ENCODE measurements around the gene CD300LD. TPM values are rescaled to one million over a fixed set of nuclear protein-coding genes. Genes with fewer than 3 reads are reported as not detected.
"Not testable (repeated sequence)": the region's sequence is repeated elsewhere in the genome, so short reads cannot be mapped to it uniquely, and the experiment has no call there.

CD300LD gene
- total and polyA plus RNA-seq, 12 donors, result not detected

- ATAC-seq (no peak), DNase-seq (no peak)
- Histone ChIP-seq H3K36me3 (no peaks in the 10 kb centered on the region), H3K27ac (no peak overlapping the region), H3K27me3 (peaks cover 0 to 26% (median 10%) of the 10 kb centered on the region in 7 donors), H3K4me3 (no peak overlapping the region), H3K9me3 (peaks cover 0 to 11% (median 0%) of the 10 kb centered on the region in 11 donors), H3K4me1 (no peaks in the 10 kb centered on the region)
- TF ChIP-seq, protein P1, sequence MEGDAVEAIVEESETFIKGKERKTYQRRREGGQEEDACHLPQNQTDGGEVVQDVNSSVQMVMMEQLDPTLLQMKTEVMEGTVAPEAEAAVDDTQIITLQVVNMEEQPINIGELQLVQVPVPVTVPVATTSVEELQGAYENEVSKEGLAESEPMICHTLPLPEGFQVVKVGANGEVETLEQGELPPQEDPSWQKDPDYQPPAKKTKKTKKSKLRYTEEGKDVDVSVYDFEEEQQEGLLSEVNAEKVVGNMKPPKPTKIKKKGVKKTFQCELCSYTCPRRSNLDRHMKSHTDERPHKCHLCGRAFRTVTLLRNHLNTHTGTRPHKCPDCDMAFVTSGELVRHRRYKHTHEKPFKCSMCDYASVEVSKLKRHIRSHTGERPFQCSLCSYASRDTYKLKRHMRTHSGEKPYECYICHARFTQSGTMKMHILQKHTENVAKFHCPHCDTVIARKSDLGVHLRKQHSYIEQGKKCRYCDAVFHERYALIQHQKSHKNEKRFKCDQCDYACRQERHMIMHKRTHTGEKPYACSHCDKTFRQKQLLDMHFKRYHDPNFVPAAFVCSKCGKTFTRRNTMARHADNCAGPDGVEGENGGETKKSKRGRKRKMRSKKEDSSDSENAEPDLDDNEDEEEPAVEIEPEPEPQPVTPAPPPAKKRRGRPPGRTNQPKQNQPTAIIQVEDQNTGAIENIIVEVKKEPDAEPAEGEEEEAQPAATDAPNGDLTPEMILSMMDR (IDR thresholded peaks at IDR 0.05), result no peak
- intact Hi-C loops (cut with DNase I), result no loop called here
- WGBS, 2 donors, result 59 to 63% methylated on average over 7 of the region's 7 CpGs
Observed at GRCh38 chr17:74579900-74580299, 12.2 kb downstream of the CD300LD start.

GRCh38 chr17:74578979-74579378, 13.1 kb downstream of the CD300LD start:
- Histone ChIP-seq H3K4me3 (no peak overlapping the region), H3K9me3 (peaks cover 0 to 2% (median 0%) of the 10 kb centered on the region in 11 donors), H3K27me3 (peaks cover 0 to 26% (median 17%) of the 10 kb centered on the region in 7 donors), H3K4me1 (no peaks in the 10 kb centered on the region), H3K27ac (no peak overlapping the region), H3K36me3 (no peaks in the 10 kb centered on the region)
- ATAC-seq (no peak), DNase-seq (no peak)
- intact Hi-C loops (cut with DNase I), result no loop called here
- TF ChIP-seq, protein P1 (IDR thresholded peaks at IDR 0.05), result no peak
- 74 to 79% methylated on average over 9 of the region's 9 CpGs for WGBS, 2 donors

GRCh38 chr17:74574489-74575142, 17.5 kb downstream of the CD300LD start:
- H3K27ac ChIP-seq, result no peak overlapping the region
- no peak for DNase-seq
- peaks cover 0 to 12% (median 0%) of the 10 kb centered on the region in 9 donors for H3K4me1 ChIP-seq
- no peak for ATAC-seq
- intact Hi-C loops (cut with DNase I), result no loop called here
- H3K9me3 ChIP-seq, result peaks cover 0 to 6% (median 0%) of the 10 kb centered on the region in 11 donors
- 74 to 76% methylated on average over 5 of the region's 5 CpGs for WGBS, 2 donors
- peaks cover 0 to 31% (median 17%) of the 10 kb centered on the region in 7 donors for H3K27me3 ChIP-seq
- H3K36me3 ChIP-seq, result no peaks in the 10 kb centered on the region
- TF ChIP-seq, protein P1 (IDR thresholded peaks at IDR 0.05), result no peak
- H3K4me3 ChIP-seq, result no peak overlapping the region

GRCh38 chr17:74573635-74574034, 18.4 kb downstream of the CD300LD start:
- Histone ChIP-seq H3K4me1 (peaks cover 0 to 20% (median 0%) of the 10 kb centered on the region in 9 donors), H3K27me3 (peaks cover 0 to 31% (median 17%) of the 10 kb centered on the region in 7 donors)
- H3K9me3 ChIP-seq; H3K4me3 ChIP-seq; intact Hi-C loops (cut with DNase I); ATAC-seq; H3K36me3 ChIP-seq; H3K27ac ChIP-seq; DNase-seq: not testable (repeated sequence)

DNA sequence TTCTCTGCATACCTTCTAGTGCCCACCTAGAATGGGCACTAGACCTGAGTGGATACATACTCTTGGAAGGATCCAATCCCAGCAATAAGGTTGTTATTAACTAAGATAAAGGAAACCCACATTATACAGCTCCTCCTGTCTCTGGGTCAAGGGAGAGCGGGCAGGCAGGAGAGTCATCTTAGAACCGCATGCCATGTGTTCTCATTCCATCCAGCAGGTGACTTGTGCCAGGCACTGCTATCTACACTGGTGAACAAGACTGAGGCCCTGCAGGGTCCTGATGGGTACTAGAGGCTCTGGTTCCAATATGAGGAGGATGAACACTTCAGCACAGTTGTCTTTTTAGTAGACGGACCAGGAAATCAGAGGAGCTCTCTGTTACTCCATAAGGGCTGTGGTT, 18.9 kb downstream of the CD300LD start:
- Histone ChIP-seq H3K27me3 (peaks cover 0 to 31% (median 17%) of the 10 kb centered on the region in 7 donors), H3K27ac (no peak overlapping the region), H3K4me1 (peaks cover 0 to 25% (median 0%) of the 10 kb centered on the region in 9 donors), H3K4me3 (no peak overlapping the region), H3K36me3 (no peaks in the 10 kb centered on the region), H3K9me3 (peaks cover 0 to 6% (median 0%) of the 10 kb centered on the region in 11 donors)
- 82 to 85% methylated on average over 3 of the region's 3 CpGs for WGBS, 2 donors
- ATAC-seq, result no peak
- no peak for DNase-seq
- intact Hi-C loops (cut with DNase I), result no loop called here
- TF ChIP-seq, protein P1 (IDR thresholded peaks at IDR 0.05), result no peak
